AG08396 (cell line): ENCODE data around the gene C1orf159.
"Not testable (repeated sequence)": the region's sequence is repeated elsewhere in the genome, so short reads cannot be mapped to it uniquely, and the experiment has no call there.

Experiments
- DNase-seq: peaks from one replicate; pipeline ENCODE4 v3.0.0; 2012; ENCODE audit warnings: low spot score, mixed read lengths

The C1orf159 gene

DNA sequence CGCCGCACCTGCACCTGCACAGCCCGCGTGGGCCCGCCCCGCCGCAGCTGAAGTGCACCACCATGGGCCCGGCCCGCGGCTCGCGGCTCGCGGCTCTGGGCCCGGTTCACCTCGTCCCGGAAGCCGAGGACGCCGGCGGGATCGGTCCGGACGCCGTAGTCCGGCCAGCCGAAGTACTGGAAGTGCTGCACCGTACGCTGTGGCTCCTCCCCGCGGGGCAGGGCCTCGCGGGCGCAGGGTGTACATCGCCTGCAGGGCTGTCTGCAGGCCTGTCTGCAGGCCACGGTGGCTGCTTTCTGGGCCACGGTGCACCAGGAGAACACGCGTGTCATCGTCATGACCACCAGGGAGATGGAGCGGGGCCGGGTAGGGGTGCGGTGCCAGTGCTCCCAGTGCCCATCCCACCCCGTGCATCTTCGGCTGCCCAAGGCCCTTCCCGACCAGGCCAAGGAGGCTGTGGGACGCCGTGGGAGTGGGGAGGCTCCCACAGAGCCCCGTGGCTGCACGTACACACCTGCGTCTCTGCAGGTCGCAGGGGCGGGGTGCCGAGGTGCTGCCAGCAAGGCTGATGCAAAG, 48.5 kb downstream of the C1orf159 start:
- DNase-seq, result no peak

DNA sequence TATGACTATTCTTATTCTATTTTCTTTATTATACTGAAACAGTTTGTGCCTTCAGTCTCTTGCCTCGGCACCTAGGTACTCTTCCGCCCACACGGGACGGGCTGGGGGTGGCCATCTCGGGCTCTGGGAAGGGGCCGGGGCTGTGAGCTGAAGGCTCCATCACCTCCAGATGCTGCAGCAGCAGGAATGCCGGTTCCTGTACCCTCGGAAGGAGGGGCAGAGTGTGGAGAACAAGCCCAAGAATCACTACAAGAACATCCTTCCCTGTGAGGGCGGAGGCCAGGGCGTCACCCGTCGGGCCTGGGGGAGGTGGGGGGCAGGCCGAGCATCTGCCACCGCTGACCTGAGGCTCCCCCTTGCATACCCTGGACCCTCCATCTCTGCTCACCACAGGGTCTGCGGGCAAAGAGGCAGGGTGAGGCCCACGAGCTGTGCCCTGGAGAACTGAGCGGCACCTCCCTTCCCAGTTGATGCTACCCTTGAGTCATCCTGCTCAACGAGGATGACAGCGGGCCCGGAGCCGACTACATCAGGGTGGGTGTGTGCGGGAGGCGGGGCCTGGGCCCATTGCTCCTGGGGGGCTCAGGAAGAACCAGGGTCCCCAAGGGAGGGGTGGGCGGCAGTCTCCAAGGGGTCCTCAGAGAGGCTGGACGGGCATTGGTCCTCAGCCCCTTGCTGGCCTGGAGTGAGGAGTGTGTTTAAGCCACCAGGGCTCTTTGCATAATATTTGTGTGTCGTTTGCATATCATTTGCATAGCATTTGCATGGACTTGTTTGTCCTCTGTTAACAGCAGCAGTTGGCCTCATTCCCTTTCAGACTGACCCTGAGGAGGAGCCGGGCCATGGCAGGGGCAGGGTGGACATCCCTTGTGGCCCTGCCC, 49.2 kb downstream of the C1orf159 start:
- no peak for DNase-seq

DNA sequence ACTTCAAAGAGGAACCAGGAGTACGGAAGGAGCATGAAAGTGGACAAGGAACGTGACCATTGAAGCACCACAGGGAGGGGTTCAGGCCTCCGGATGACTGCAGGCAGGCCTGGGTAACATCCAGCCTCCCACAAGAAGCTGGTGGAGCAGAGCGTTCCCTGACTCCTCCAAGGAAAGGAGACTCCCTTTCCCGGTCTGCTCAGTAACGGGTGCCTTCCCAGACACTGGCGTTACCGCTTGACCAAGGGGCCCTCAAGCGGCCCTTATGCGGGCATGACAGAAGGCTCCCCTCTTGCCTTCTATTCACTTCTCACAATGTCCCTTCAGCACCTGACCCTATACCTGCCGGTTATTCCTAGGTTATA, 50.0 kb downstream of the C1orf159 start:
- not testable (repeated sequence) for DNase-seq

DNA sequence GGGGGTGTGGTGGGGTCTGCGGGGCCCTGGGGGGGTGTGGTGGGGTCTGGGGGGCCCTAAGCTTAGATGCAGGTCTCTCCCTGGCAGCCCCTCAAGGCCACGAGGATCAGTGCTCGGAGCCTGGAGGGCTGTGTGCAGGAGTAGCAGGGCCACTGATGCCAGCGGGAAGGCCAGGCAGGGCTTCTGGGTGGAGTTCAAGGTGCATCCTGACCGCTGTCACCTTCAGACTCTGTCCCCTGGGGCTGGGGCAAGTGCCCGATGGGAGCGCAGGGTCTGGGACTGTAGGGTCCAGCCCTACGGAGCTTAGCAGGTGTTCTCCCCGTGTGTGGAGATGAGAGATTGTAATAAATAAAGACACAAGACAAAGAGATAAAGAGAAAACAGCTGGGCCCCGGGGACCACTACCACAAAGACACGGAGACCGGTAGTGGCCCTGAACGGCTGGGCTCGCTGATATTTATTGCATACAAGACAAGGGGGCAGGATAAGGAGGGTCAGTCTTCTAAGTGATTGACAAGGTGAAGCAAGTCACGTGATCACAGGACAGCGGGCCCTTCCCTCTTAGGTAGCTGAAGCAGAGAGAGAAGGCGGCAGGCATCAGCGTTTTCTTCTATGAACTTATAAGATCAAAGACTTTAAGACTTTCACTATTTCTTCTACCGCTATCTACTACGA, 50.5 kb downstream of the C1orf159 start:
- DNase-seq, result no peak

DNA sequence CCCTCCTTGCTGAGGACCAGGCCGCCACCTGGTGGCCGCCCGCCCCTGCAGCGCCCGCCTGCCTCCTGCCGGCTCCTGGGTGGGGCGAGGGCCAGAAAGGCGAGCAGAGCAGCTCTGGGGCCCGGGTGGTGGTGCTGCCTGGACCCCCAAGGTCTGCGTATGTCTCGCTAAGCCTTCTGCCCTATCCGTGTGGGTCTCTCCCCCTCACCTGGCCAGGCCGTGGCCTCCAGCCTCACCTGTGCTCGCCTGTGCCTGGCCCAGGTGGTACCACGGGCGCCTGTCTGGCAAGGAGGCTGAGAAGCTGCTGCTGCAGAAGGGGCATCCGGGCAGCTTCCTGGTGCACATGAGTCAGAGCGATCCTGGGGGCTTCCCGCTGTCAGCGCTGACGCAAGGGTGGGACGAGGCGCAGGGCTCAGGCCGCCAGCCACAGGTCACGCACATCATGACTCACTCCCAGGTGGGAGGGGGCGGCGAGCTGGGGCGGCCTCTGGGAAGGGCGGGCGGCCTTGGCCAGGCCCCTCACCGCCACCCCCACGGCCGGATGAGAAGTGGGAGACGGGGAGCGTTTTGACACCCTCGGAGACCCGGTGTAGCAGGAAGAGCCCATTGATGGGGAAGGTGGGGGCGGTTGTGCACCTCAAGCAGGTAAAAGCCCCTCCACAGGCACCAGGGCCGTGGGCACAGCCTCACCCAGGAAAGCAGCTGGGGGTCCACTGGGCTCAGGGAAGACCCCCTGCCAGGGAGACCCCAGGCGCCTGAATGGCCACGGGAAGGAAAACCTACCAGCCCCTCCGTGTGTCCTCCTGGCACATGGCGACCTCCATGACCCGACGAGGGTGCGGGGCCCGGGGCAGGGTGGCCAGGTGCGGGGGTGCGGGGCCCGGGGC, 51.7 kb downstream of the C1orf159 start:
- DNase-seq, result peak; percentile 85

DNA sequence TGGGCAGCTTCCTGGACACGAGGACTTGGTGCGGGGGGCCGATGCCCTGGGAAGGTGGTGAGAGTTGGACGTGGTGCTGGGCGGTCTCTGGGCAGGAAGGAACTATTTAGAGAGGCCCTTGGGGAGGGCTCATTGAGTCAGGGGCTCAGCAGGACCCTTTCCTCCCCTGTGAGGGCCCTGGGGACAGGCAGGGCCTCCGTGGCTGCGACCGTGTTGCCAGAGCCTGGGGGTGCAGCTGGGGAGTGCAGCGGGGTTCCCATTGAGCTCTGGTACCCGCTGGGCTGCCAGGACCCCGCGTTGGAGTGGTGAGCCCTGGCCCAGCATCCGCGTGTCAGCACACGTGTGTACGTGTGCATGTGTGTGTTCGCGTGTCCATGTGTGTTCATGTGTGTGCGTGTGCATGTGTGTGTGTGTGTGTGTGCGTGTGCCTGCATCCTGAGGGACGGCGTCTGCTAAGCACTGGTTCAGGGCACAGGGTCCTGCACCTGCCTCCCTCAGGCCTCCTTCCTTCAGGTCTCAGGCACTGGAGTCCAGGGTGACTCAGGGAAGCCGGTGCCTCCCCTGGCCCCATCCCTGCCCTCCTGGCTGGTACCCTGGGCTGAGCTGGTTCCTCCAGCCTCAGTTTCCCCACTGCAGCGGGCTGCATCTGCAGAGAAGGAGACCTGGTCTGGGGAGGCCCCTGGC, 52.5 kb downstream of the C1orf159 start:
- no peak for DNase-seq

DNA sequence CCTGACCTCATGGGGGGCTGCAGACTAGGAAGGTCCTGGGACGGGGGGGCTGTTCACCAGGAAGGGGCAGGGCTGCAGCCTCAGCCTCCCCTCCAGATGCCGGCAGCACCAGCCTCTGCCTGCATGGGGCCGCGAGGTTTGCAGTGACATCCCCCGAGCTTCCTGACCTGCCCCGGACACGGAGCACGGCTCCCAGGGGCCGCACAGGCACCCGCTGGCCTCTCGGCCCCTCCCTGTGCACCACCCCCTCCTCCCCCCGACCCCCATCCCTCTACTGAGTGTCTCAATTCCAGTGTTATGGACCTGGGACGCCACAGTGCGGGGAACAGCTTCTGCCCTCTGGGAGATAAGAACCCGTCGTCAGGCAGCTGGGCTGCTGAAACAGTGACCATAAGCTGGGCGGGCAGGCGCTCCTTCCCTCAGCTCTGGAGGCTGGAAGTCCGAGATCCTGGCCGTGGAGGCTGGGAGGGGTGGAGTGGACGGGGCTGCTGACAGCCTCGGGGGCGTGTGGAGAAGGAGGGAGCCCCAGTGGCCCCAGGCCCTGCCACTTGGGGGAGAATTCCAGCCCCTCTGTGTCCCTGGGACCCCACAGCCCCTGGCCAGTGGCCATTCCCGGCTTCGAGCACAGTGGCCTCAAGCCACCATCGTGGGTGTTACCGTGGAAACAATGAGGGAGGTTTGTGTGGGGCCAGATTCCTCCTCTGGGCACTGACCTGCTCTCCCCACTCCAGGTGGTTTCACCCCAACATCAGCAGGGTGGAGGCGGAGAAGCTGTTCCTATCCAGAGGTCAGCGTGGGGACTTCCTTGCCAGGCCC, 53.3 kb downstream of the C1orf159 start:
- no peak for DNase-seq

DNA sequence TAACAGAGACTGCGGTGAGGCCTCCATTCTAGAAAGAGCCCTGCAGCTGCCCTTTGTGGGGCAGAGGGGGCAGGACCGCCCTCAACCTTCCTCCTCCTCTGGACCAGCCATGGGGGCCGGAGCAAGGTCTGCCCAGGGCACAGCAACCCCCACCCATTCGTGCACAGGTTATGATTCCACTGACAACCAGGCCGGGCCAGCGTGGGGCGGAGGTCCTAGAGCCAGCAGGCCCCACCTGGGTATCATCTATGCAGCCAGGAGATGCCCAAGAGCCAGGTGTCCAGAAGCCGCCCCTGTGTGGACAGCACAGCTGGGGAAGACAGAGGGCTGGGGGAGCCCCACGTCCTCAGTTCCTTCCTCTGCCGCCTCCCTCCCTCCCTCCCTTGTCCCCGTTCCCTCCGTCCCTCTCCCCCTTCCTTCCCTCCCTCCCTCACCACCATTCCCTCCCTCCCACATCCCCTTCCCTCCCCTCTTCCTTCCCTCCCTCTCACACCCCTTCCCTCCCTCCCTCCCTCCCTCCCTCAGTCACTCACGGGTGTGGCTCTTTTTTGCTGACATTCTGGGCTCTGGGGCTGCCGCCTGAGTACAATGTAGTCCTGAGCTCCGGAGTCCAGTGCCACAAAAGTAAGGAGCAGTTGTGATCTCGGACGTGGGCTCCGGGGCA, 54.1 kb downstream of the C1orf159 start:
- no peak for DNase-seq

DNA sequence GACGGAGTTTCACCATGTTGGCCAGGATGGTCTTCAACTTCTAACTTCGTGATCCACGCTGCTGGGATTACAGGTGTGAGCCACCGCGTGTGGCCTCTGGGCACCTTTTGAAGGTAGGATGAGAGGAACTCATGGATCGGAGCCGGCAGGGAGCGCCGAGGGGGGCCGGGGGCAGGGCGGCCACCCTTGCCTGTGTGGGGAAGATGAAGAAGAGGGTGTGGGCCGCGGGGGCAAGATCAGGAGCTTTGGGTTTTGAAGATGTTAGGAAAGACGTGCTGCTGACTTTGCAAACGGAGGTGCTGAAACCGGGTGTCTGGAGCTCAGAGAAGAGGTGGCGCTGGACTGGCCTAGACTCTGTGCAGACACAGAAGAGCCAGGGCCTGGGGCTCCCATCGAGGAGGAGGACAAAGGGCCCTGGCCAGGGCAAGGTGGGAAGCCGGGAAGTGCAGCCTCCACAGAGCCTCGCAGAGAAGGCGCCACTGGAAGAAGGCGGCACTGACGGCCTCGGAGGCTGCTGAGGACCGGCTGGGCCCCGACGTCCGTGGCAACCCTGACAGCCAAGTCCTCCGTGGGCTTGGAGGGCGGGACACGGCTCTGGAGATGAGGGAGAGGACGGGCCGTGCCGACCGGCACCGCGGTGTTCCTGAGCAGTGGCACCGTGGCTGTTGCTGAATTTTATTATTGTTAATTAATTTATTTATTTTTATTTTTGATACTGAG, 55.4 kb downstream of the C1orf159 start:
- DNase-seq, result no peak

DNA sequence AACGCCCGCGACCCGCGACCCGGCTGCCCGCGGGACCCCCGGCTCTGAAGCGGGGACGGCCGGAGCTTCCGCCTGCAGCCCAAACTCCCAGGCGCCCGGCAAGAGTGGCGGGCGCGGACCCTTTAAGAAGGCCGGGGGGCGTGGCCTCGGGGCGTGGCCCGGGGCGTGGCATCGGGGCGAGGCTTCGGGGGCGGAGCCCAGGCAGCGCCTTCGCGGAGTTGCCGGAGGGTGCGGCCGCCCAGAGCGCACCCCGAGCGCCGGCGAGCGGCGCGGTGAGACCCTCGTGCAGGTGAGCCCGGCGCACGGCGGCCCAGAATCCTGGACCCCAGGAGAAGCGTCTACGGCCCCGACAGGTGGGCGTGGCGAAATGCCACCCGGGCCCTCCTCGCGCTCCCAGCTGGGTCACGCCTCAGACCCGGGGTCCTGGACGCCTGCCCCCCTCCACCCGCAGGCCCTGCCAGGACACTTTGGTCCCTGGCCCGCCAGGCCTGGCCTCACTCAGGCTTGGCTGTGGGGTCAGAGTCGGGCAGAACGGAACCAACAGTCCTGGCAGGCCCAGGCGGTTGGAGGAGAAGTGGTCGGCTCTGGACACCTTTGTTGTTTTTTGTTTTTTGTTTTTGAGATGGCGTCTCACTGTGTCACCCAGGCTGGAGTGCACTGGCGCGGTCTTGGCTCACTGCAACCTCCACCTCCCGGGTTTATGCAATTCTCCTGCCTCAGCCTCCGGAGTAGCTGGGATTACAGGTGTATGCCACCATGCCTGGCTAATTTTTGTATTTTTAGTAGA, 56.2 kb downstream of the C1orf159 start:
- peak; percentile 98 for DNase-seq

DNA sequence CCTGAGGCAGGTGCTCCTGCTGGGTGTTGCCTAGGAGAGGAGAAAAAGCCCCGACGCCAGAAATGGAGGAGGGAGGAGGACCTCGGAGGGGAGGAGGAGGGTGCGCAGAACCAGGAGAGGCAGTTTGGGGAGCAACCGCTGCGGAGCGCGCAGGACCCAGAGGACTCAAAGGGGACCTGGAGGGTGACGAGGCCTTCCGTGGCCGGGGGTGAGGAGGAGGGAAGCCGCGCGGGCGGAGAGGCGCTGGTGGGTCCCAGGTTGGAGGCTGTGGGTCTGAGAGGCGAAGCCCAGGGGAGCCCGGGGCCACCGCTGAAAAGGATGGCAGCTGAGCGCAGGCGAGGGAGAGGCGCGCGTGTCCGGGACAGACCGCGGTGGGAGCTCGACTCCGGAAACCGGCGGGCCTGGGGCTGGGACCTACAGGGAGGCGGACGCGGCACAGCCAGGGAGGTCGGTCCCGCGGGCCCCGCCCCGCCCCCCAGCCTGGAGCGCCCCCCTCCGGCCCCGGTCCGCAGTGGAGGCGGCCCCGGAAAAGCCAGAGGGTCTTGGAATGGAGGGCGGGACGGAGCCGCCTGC, 56.9 kb downstream of the C1orf159 start:
- no peak for DNase-seq

DNA sequence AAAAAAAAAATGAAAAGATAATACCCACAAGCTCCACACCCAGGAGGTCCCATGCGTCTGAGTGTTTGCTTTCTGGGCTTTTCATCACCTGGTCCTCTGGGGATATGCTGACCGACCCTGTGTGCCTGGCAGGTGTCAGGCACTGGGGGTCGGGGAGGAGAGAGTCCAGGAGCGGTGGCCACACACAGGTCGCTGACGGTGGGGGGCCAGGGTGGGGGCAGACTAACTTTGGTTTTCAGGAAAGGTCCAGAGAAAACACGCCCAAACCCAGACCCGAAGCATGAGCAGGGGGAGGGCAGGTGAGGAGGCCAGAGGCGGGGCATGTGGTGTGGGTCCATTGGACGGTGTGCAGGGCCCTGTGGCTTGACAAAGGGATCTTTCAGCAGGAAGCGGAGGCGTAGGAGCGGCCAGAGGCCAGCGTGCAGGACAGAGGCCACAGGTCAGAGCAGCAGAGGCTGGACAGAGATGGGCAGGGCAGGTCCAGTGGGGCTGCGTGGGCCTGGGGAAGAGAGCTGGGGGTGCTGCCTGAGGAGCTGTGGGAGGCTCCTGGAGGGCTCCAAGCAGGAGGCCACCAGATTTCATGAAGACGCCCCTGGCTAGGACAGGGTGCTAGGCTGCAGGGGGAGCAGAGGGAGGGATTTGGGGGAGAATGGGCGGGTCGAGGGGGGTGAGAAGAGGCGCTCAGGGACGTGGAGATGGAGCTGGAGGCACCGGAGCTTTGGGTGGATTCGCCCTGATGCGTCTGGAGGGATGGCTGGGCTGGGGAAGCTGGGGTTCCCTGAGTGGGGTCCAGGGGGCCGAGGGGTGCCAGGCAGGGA, 57.6 kb downstream of the C1orf159 start:
- no peak for DNase-seq

DNA sequence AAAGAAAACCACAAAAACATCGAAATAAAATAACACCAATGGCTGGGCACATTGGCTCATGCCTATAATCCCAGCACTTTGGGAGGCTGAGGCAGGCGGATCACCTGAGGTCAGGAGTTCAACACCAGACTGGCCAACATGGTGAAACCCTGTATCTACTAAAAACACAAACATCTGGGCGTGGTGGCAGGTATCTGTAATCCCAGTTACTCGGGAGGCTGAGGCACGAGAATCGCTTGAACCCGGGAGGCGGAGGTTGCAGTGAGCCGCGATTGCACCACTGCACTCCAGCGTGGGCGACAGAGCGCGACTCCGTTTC, 58.2 kb downstream of the C1orf159 start:
- DNase-seq, result not testable (repeated sequence)

DNA sequence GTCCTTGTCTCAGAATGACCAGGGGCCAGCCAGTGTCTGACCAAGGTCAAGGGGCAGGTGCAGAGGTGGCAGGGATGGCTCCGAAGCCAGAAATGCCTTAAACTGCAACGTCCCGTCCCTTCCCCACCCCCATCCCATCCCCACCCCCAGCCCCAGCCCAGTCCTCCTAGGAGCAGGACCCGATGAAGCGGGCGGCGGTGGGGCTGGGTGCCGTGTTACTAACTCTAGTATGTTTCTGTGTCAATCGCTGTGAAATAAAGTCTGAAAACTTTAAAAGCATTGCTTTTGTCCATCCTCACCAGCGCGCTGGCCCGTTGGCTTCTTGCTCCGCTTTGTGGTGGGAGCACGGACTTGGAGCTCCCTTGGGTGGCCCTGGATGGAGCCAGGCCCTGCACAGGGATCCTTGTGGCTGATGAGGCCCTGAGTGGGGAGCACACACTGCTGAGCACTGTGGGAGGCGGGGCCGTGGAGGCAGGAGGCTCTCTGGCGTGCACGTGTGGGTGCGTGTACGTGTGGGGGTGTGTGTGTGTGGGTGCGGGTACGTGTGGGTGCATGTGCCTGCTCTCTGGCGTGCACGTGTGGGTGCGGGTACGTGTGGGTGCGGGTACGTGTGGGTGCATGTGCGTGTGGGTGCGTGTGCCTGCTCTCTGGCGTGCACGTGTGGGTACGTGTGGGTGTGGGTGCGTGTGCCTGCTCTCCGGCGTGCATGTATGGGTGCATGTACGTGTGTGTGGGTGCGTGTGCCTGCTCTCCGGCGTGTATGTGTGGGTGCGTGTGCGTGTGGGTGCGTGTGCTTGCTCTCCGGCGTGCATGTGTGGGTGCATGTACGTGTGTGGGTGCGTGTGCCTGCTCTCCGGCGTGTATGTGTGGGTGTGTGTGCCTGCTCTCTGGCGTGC, 59.8 kb downstream of the C1orf159 start:
- DNase-seq, result no peak

DNA sequence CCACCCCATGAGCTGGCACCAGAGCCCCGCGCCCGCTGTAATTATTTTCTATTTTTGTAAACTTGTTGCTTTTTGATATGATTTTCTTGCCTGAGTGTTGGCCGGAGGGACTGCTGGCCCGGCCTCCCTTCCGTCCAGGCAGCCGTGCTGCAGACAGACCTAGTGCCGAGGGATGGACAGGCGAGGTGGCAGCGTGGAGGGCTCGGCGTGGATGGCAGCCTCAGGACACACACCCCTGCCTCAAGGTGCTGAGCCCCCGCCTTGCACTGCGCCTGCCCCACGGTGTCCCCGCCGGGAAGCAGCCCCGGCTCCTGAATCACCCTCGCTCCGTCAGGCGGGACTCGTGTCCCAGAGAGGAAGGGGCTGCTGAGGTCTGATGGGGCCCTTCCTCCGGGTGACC, 60.9 kb downstream of the C1orf159 start:
- no peak for DNase-seq

DNA sequence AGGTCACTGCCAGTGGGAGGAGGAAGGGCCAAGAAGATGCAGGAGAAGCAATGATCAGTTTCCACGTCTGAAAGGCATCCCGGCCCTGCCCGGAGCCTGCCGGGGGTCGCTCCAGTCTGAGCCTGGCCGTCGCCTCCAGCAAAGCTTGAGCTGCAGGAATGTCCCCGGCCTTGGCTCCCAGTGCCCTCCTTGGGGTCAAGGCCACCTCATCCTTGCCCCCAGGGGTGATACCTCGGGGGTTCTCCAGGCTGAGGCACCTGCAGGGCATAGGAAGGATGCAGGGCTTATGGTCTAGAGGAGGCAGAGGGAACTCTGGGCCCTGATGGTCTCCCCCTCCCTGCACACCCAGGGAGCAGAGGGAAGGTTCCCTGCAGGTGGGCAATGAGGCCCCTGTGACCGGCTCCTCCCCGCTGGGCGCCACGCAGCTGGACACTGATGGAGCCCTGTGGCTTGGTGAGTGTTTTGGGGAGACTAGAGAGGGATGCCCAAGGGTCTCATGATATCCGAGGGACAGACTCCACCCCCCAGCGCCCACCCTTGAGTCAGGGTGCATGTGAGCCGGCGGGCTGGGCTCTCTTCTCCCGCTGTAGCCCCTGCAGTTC, 61.7 kb downstream of the C1orf159 start:
- no peak for DNase-seq
